ENCODE data around the gene CSDE1.

DNA sequence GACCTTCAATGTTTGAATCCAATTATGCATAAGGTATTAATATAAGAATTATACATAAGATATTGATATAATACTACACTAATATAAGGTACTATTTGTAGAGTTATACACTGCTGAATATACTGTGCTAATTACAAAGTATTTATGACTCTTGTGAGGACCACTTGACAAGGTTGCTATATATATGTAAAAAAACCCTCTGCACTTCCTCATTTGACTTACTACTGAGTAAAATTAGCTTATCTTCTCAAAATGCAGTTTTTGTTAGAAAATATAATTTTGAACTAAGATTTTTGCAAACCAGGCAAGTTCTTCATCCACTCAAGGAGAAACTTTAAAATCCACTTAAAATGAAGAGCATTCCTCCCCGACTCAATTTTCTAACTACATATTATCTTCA lies 14.2 kb upstream of the CSDE1 start:
- TF ChIP-seq POLR2AphosphoS5 (IDR thresholded peaks at IDR 0.05; ENCODE audit: low read depth, low read length) (no peak), POLR2A (IDR thresholded peaks at IDR 0.05; ENCODE audit: low read depth, low read length) (no peak), SPI1 (IDR thresholded peaks at IDR 0.05; ENCODE audit: low read depth, low read length) (peak; percentile 61; the same call in 1 of the 2 replicates), TAF1 (IDR thresholded peaks at IDR 0.05; ENCODE audit: low read depth, low read length) (no peak), PAX5 (IDR thresholded peaks at IDR 0.05; ENCODE audit: insufficient read depth, low read length, severe bottlenecking) (no peak)

Measured in GM12891 (cell line).